Mucosa of stomach (tissue), 1 donor: Measurements from ENCODE around the gene KRTAP10-2.
"Not testable (repeated sequence)": the region's sequence is repeated elsewhere in the genome, so short reads cannot be mapped to it uniquely, and the experiment has no call there.

ENCODE experiments used
- H3K27me3 ChIP-seq: one replicate; pipeline ENCODE4 v1.7.0; 2013; ENCODE audit warnings: mild to moderate bottlenecking, low read length; ENCODE audit not compliant: control insufficient read depth, insufficient read depth
- H3K36me3 ChIP-seq: one replicate; pipeline ENCODE4 v1.7.0; 2013; ENCODE audit warnings: low read length; ENCODE audit not compliant: control insufficient read depth, insufficient read depth
- H3K4me1 ChIP-seq: one replicate; pipeline ENCODE4 v1.7.0; 2013; ENCODE audit warnings: mild to moderate bottlenecking, low read length; ENCODE audit not compliant: control insufficient read depth, insufficient read depth
- H3K4me3 ChIP-seq: one replicate; pipeline ENCODE4 v1.7.0; 2013; ENCODE audit warnings: low read length
- H3K9ac ChIP-seq: one replicate; pipeline ENCODE4 v1.7.0; 2013; ENCODE audit warnings: mild to moderate bottlenecking, low read length, moderate library complexity
- H3K9me3 ChIP-seq: one replicate; pipeline ENCODE4 v1.7.0; 2013; ENCODE audit warnings: mild to moderate bottlenecking, low read length, moderate library complexity; ENCODE audit not compliant: control insufficient read depth
- donor health status: Pancreatic carcinoma.

KRTAP10-2 gene

GRCh38 chr21:44551340-44551961 is at the start of gene KRTAP10-2:
TSS of gene KRTAP10-2 (minus strand) at chr21:44551505. CDS start at chr21:44551458, 47 bp downstream.
- no peaks in the 10 kb centered on the region for H3K27me3 ChIP-seq
- peaks cover 5% of the 10 kb centered on the region for H3K4me1 ChIP-seq
- H3K9me3 ChIP-seq: no peaks in the 10 kb centered on the region
- H3K9ac ChIP-seq: no peak within 1 kb of the TSS
- H3K4me3 ChIP-seq: no peak within 1 kb of the TSS
- H3K36me3 ChIP-seq: no peaks in the 10 kb centered on the region

- not testable (repeated sequence) for H3K36me3 ChIP-seq, H3K9me3 ChIP-seq, H3K9ac ChIP-seq, H3K4me1 ChIP-seq, H3K27me3 ChIP-seq, H3K4me3 ChIP-seq
These were observed 49.8 kb upstream of the KRTAP10-2 start for GRCh38 chr21:44601091-44601490.

- not testable (repeated sequence) for H3K9ac ChIP-seq, H3K36me3 ChIP-seq, H3K27me3 ChIP-seq, H3K9me3 ChIP-seq, H3K4me1 ChIP-seq, H3K4me3 ChIP-seq
These were observed 49.0 kb upstream of the KRTAP10-2 start, which contains the start of gene KRTAP10-7 for GRCh38 chr21:44600118-44600978. TSS of gene KRTAP10-7 (plus strand) at chr21:44600597. CDS start at chr21:44600622, 25 bp downstream.

- Histone ChIP-seq H3K4me3 (no peak overlapping the region), H3K27me3 (peaks cover 3% of the 10 kb centered on the region), H3K9ac (no peak overlapping the region), H3K36me3 (no peaks in the 10 kb centered on the region), H3K4me1 (no peaks in the 10 kb centered on the region), H3K9me3 (no peaks in the 10 kb centered on the region)
These were observed 48.1 kb upstream of the KRTAP10-2 start for GRCh38 chr21:44599264-44600029.

- no peak overlapping the region for H3K4me3 ChIP-seq
- H3K27me3 ChIP-seq: peaks cover 7% of the 10 kb centered on the region
These were observed 46.8 kb upstream of the KRTAP10-2 start for GRCh38 chr21:44598061-44598460.

GRCh38 chr21:44596068-44596725 is 44.9 kb upstream of the KRTAP10-2 start:
- Histone ChIP-seq H3K27me3 (peaks cover 11% of the 10 kb centered on the region), H3K9me3 (no peaks in the 10 kb centered on the region), H3K4me3 (no peak overlapping the region), H3K9ac (no peak overlapping the region), H3K36me3 (no peaks in the 10 kb centered on the region), H3K4me1 (no peaks in the 10 kb centered on the region)

More at GRCh38 chr21:44598061-44598460, 46.8 kb upstream of the KRTAP10-2 start:
- no peak overlapping the region for H3K9ac ChIP-seq
- no peaks in the 10 kb centered on the region for H3K36me3 ChIP-seq
- H3K4me1 ChIP-seq: no peaks in the 10 kb centered on the region
- no peaks in the 10 kb centered on the region for H3K9me3 ChIP-seq

GRCh38 chr21:44595524-44595923 is 44.2 kb upstream of the KRTAP10-2 start:
- Histone ChIP-seq H3K27me3 (peaks cover 11% of the 10 kb centered on the region), H3K4me3 (no peak overlapping the region)

GRCh38 chr21:44594406-44594916 is 43.2 kb upstream of the KRTAP10-2 start:
- Histone ChIP-seq H3K9me3 (no peaks in the 10 kb centered on the region), H3K36me3 (no peaks in the 10 kb centered on the region), H3K9ac (no peak overlapping the region), H3K4me3 (no peak overlapping the region), H3K27me3 (peaks cover 11% of the 10 kb centered on the region), H3K4me1 (no peaks in the 10 kb centered on the region)

More at GRCh38 chr21:44595524-44595923, 44.2 kb upstream of the KRTAP10-2 start:
- Histone ChIP-seq H3K9ac (no peak overlapping the region), H3K4me1 (no peaks in the 10 kb centered on the region), H3K36me3 (no peaks in the 10 kb centered on the region), H3K9me3 (no peaks in the 10 kb centered on the region)

GRCh38 chr21:44593598-44594405 is 42.5 kb upstream of the KRTAP10-2 start:
- no peaks in the 10 kb centered on the region for H3K36me3 ChIP-seq
- H3K27me3 ChIP-seq: peaks cover 11% of the 10 kb centered on the region
- H3K9me3 ChIP-seq: no peaks in the 10 kb centered on the region
- H3K4me3 ChIP-seq: no peak overlapping the region
- H3K4me1 ChIP-seq: no peaks in the 10 kb centered on the region
- H3K9ac ChIP-seq: no peak overlapping the region

GRCh38 chr21:44592446-44593311 is 41.4 kb upstream of the KRTAP10-2 start, which contains the start of gene KRTAP10-6:
TSS of gene KRTAP10-6 (minus strand) at chr21:44592505. CDS start at chr21:44592484, 21 bp downstream.
- Histone ChIP-seq H3K9me3 (no peaks in the 10 kb centered on the region), H3K9ac (no peak within 1 kb of the TSS), H3K36me3 (no peaks in the 10 kb centered on the region)

More at GRCh38 chr21:44592446-44593311, 41.4 kb upstream of the KRTAP10-2 start, which contains the start of gene KRTAP10-6:
- no peak within 1 kb of the TSS for H3K4me3 ChIP-seq
- no peaks in the 10 kb centered on the region for H3K4me1 ChIP-seq
- H3K27me3 ChIP-seq: peaks cover 11% of the 10 kb centered on the region
